CD14-positive monocyte (primary cell): ENCODE results near the gene SCRN2. TPM values are rescaled to one million over a fixed set of nuclear protein-coding genes. Genes with fewer than 3 reads are reported as not detected.
A peak's percentile ranks its signal among the peaks of the same experiment; 100 is the strongest.

ENCODE experiments used
- DNase-seq, 3 donors: peaks; one replicate each; pipeline ENCODE4 v3.0.0-alpha.2; 2011 to 2022
- H2AFZ ChIP-seq: 2 replicates; pipeline ENCODE4 v1.6.0; 2012; ENCODE audit warnings: mild to moderate bottlenecking, low read depth, low read length, inconsistent platforms; ENCODE audit not compliant: insufficient read depth, poor library complexity, severe bottlenecking
- H3K27ac ChIP-seq, 2 donors: 1 replicate in 1 of 2; 2 replicates in 1 of 2; pipeline ENCODE4 v1.5.1; 2012 to 2013; ENCODE audit warnings: low read length in 2 of 2, control low read depth in 1 of 2, inconsistent platforms in 1 of 2, low read depth in 1 of 2, mild to moderate bottlenecking in 1 of 2
- H3K27me3 ChIP-seq, 2 donors: one replicate each; pipeline versions ENCODE4 v1.6.0 to v1.6.1; 2011 to 2013; ENCODE audit warnings: low read length in 2 of 2; ENCODE audit not compliant: control insufficient read depth in 2 of 2, insufficient read depth in 2 of 2
- H3K36me3 ChIP-seq, 2 donors: replicated peaks in 1 of 2; 1 replicate in 1 of 2; 2 replicates in 1 of 2; pipeline versions ENCODE4 v1.5.1 to v1.6.1; 2012 to 2013; ENCODE audit warnings: low read length in 2 of 2, control low read depth in 1 of 2, inconsistent platforms in 1 of 2, mild to moderate bottlenecking in 1 of 2; ENCODE audit not compliant: insufficient read depth in 2 of 2, control insufficient read depth in 1 of 2
- H3K4me1 ChIP-seq, 2 donors: 1 replicate in 1 of 2; 2 replicates in 1 of 2; pipeline versions ENCODE4 v1.5.1 to v1.6.1; 2012 to 2013; ENCODE audit warnings: low read length in 2 of 2, control low read depth in 1 of 2, inconsistent platforms in 1 of 2, mild to moderate bottlenecking in 1 of 2, moderate library complexity in 1 of 2; ENCODE audit not compliant: insufficient read depth in 2 of 2, control insufficient read depth in 1 of 2
- H3K4me2 ChIP-seq: replicated peaks from 2 replicates; pipeline ENCODE3; 2012; ENCODE audit warnings: low read length, moderate library complexity, mild to moderate bottlenecking; ENCODE audit not compliant: poor library complexity, severe bottlenecking; ENCODE audit errors: extremely low read depth
- H3K4me3 ChIP-seq, 3 experiments: fragments of 200-600 bp in 1 of 3; sonication (generic) in 1 of 3; replicated peaks in 1 of 3; 1 replicate in 2 of 3; 2 replicates in 1 of 3; pipeline ENCODE4 v1.5.1; 2011 to 2013; ENCODE audit warnings: low read length in 3 of 3, mild to moderate bottlenecking in 3 of 3, control low read depth in 2 of 3, low read depth in 2 of 3, inconsistent platforms in 1 of 3, moderate library complexity in 1 of 3
- H3K79me2 ChIP-seq: 2 replicates; pipeline ENCODE4 v1.6.0; 2012; ENCODE audit warnings: mild to moderate bottlenecking, control low read depth, inconsistent platforms, low read length, moderate library complexity; ENCODE audit not compliant: insufficient read depth
- H3K9ac ChIP-seq: 2 replicates; pipeline ENCODE4 v1.6.0; 2017; ENCODE audit warnings: low read length, mild to moderate bottlenecking; ENCODE audit not compliant: insufficient read depth, poor library complexity, severe bottlenecking
- H3K9me3 ChIP-seq, 2 donors: replicated peaks in 1 of 2; 1 replicate in 1 of 2; 2 replicates in 1 of 2; pipeline versions ENCODE4 v1.5.1 to v1.6.1; 2012 to 2013; ENCODE audit warnings: low read length in 2 of 2, control low read depth in 1 of 2; ENCODE audit not compliant: control insufficient read depth in 1 of 2, insufficient read depth in 1 of 2
- H4K20me1 ChIP-seq: 2 replicates; pipeline ENCODE4 v1.6.0; 2012; ENCODE audit warnings: mild to moderate bottlenecking, low read length, control low read depth, moderate library complexity; ENCODE audit not compliant: insufficient read depth
- H3K27ac Mint-ChIP-seq, 7 donors: one replicate each; pipeline ENCODE4 v1.8.0; 2020; ENCODE audit warnings: mild to moderate bottlenecking in 7 of 7, mixed read lengths in 7 of 7, moderate library complexity in 6 of 7, inconsistent platforms in 2 of 7
- H3K27me3 Mint-ChIP-seq, 3 donors: one replicate each; pipeline ENCODE4 v1.8.0; 2021 to 2022; ENCODE audit warnings: low read depth in 3 of 3, mild to moderate bottlenecking in 3 of 3, mixed read lengths in 3 of 3, moderate library complexity in 3 of 3, inconsistent platforms in 1 of 3
- H3K36me3 Mint-ChIP-seq, 2 donors: one replicate each; pipeline ENCODE4 v1.8.0; 2020; ENCODE audit warnings: mixed read lengths in 2 of 2, inconsistent platforms in 1 of 2, mild to moderate bottlenecking in 1 of 2
- H3K4me1 Mint-ChIP-seq: one replicate; pipeline ENCODE4 v1.8.0; 2020; ENCODE audit warnings: mild to moderate bottlenecking, mixed read lengths
- H3K4me3 Mint-ChIP-seq, 2 donors: one replicate each; pipeline ENCODE4 v1.8.0; 2020; ENCODE audit warnings: mild to moderate bottlenecking in 2 of 2, mixed read lengths in 2 of 2, moderate library complexity in 1 of 2
- H3K9me3 Mint-ChIP-seq, 7 donors: one replicate each; pipeline ENCODE4 v1.8.0; 2020 to 2022; ENCODE audit warnings: mixed read lengths in 7 of 7, mild to moderate bottlenecking in 6 of 7, moderate library complexity in 6 of 7, inconsistent platforms in 2 of 7
- WGBS: methylation state at CpG from one replicate; pipeline ENCODE4 v1.1.5; 2013; ENCODE audit warnings: missing lambda C conversion rate; ENCODE audit not compliant: insufficient coverage; 5-methylcytosine and 5-hydroxymethylcytosine counted together
- intact Hi-C, 2 donors: fragments of 100-400 bp; cut with micrococcal nuclease; formaldehyde crosslinking; loops; one replicate each; pipeline versions ENCODE4 v1.15.0 to v1.15.1; 2023
- polyA plus RNA-seq, 3 donors: library from polyadenylated mRNA; depleted of rRNA in 1 of 3; unstranded in 2 of 3; stranded (reverse) in 1 of 3; fragments of 300-500 nt in 2 of 3; fragments of >200 nt in 1 of 3; fragmentation: Illumina TruSeq in 2 of 3; gene quantifications; 1 replicate in 2 of 3; 2 replicates in 1 of 3; pipeline ENCODE4 v1.2.3, GENCODE V29; 2012 to 2021
- TF ChIP-seq, protein P1 (sequence below): fragments of 200-600 bp; IDR thresholded peaks from one replicate; pipeline ENCODE4 v1.8.0; 2022; ENCODE audit warnings: antibody characterized with exemption, mild to moderate bottlenecking

The SCRN2 gene
- polyA plus RNA-seq, 3 donors = 13.2 to 45.1 (median 14.5) TPM

GRCh38 chr17:47843391-47843730 lies 2.3 kb upstream of the SCRN2 start:
- TF ChIP-seq, protein P1, sequence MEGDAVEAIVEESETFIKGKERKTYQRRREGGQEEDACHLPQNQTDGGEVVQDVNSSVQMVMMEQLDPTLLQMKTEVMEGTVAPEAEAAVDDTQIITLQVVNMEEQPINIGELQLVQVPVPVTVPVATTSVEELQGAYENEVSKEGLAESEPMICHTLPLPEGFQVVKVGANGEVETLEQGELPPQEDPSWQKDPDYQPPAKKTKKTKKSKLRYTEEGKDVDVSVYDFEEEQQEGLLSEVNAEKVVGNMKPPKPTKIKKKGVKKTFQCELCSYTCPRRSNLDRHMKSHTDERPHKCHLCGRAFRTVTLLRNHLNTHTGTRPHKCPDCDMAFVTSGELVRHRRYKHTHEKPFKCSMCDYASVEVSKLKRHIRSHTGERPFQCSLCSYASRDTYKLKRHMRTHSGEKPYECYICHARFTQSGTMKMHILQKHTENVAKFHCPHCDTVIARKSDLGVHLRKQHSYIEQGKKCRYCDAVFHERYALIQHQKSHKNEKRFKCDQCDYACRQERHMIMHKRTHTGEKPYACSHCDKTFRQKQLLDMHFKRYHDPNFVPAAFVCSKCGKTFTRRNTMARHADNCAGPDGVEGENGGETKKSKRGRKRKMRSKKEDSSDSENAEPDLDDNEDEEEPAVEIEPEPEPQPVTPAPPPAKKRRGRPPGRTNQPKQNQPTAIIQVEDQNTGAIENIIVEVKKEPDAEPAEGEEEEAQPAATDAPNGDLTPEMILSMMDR = peak; percentile 4
- peaks cover 13 to 36% of the 10 kb centered on the region in 2 donors for H3K27me3 ChIP-seq
- intact Hi-C loops = loop anchor here in 1 of 2 donors (5.0 kb wide), 1 partner anchor 129 kb away; the partner anchor contains the start of gene CDK5RAP3
- H3K4me3 Mint-ChIP-seq = no peak overlapping the region
- no peak overlapping the region for H3K4me3 ChIP-seq
- H3K36me3 Mint-ChIP-seq = peaks cover 6 to 7% of the 10 kb centered on the region in 2 donors
- no peaks in the 10 kb centered on the region for H3K79me2 ChIP-seq
- H3K4me1 Mint-ChIP-seq = peaks cover 22% of the 10 kb centered on the region
- no peaks in the 10 kb centered on the region for H4K20me1 ChIP-seq
- H3K9me3 Mint-ChIP-seq = peaks cover 0 to 3% (median 0%) of the 10 kb centered on the region in 7 donors
- no peak overlapping the region for H2AFZ ChIP-seq
- H3K9ac ChIP-seq = no peak overlapping the region
- H3K9me3 ChIP-seq = no peaks in the 10 kb centered on the region
- H3K36me3 ChIP-seq = peaks cover 3 to 7% of the 10 kb centered on the region in 2 donors
- no peak overlapping the region for H3K27ac Mint-ChIP-seq
- H3K27me3 Mint-ChIP-seq = peaks cover 32 to 49% (median 32%) of the 10 kb centered on the region in 3 donors
- H3K4me1 ChIP-seq = peaks cover 8 to 13% of the 10 kb centered on the region in 2 donors
- no peak overlapping the region for H3K27ac ChIP-seq
- no peak overlapping the region for H3K4me2 ChIP-seq
- no peak for DNase-seq
- 20% methylated on average over 1 of the region's 6 CpGs for WGBS

- TF ChIP-seq, protein P1 = peak; percentile 58
- peak overlapping the region in 2 of 3 experiments; percentile 81 to 91 for H3K4me3 ChIP-seq
- peak overlapping the region in 1 of 7 donors; percentile 86 for H3K27ac Mint-ChIP-seq
These were observed 617 bp upstream of the SCRN2 start for GRCh38 chr17:47841488-47842291.

More at GRCh38 chr17:47841488-47842291, 617 bp upstream of the SCRN2 start:
- H3K36me3 ChIP-seq = peaks cover 3 to 19% of the 10 kb centered on the region in 2 donors
- H3K79me2 ChIP-seq = no peaks in the 10 kb centered on the region
- H3K4me2 ChIP-seq = peak overlapping the region; percentile 96
- no peaks in the 10 kb centered on the region for H3K9me3 ChIP-seq
- Mint-ChIP-seq H3K36me3 (peaks cover 14 to 15% of the 10 kb centered on the region in 2 donors), H3K27me3 (peaks cover 16 to 32% (median 16%) of the 10 kb centered on the region in 3 donors), H3K9me3 (peaks cover 0 to 2% (median 0%) of the 10 kb centered on the region in 7 donors), H3K4me1 (peaks cover 22% of the 10 kb centered on the region), H3K4me3 (peak overlapping the region; percentile 97 to 98)
- H2AFZ ChIP-seq = peak overlapping the region; percentile 99
- no peak for DNase-seq
- H3K4me1 ChIP-seq = peaks cover 8 to 13% of the 10 kb centered on the region in 2 donors
- H4K20me1 ChIP-seq = no peaks in the 10 kb centered on the region
- peak overlapping the region; percentile 74 for H3K9ac ChIP-seq
- 64% methylated on average over 8 of the region's 16 CpGs for WGBS
- H3K27me3 ChIP-seq = peaks cover 8 to 19% of the 10 kb centered on the region in 2 donors
- intact Hi-C loops = loop anchor here in 1 of 2 donors (1.0 to 5.0 kb wide), 2 partner anchors 49 to 131 kb away; partner anchors contain the start of gene CDK5RAP3
- H3K27ac ChIP-seq = no peak overlapping the region
